ENCODE results near the gene OLIG1.

The OLIG1 gene

GRCh38 chr21:33069994-33070743 lies at the start of gene OLIG1:
Gene OLIG1 (plus strand): TSS chr21:33070141. CDS start chr21:33070247, 106 bp downstream.
- no peak for DNase-seq

GRCh38 chr21:33020558-33021100 lies 49.3 kb upstream of the OLIG1 start:
- DNase-seq: no peak

GRCh38 chr21:33021150-33021549 lies 48.8 kb upstream of the OLIG1 start:
- DNase-seq: no peak

- DNase-seq: no peak
Observed at GRCh38 chr21:33021667-33022066, 48.3 kb upstream of the OLIG1 start.

- DNase-seq: no peak
Observed at GRCh38 chr21:33022489-33022827, 47.5 kb upstream of the OLIG1 start.

GRCh38 chr21:33022828-33023573 lies 46.9 kb upstream of the OLIG1 start:
- no peak for DNase-seq

GRCh38 chr21:33023574-33024200 lies 46.3 kb upstream of the OLIG1 start:
- no peak for DNase-seq

GRCh38 chr21:33024201-33025103 lies 45.5 kb upstream of the OLIG1 start:
- no peak for DNase-seq

- no peak for DNase-seq
Observed at GRCh38 chr21:33025106-33025488, 44.8 kb upstream of the OLIG1 start.

GRCh38 chr21:33025489-33026442 lies 44.2 kb upstream of the OLIG1 start, which contains the start of gene OLIG2:
Gene OLIG2 (plus strand): TSS chr21:33025935. CDS start chr21:33026863, 928 bp downstream.
- DNase-seq: peak; percentile 47

- no peak for DNase-seq
Observed at GRCh38 chr21:33026443-33026858, 43.5 kb upstream of the OLIG1 start.

GRCh38 chr21:33026878-33027400 lies 43.0 kb upstream of the OLIG1 start:
- no peak for DNase-seq

- no peak for DNase-seq
Observed at GRCh38 chr21:33027401-33028286, 42.3 kb upstream of the OLIG1 start.

- DNase-seq: no peak
Observed at GRCh38 chr21:33028287-33028670, 41.7 kb upstream of the OLIG1 start.

- DNase-seq: no peak
Observed at GRCh38 chr21:33028773-33029384, 41.1 kb upstream of the OLIG1 start.

- no peak for DNase-seq
Observed at GRCh38 chr21:33029385-33029921, 40.5 kb upstream of the OLIG1 start.

- DNase-seq: no peak
Observed at GRCh38 chr21:33029975-33030461, 39.9 kb upstream of the OLIG1 start.

- no peak for DNase-seq
Observed at GRCh38 chr21:33030633-33031032, 39.3 kb upstream of the OLIG1 start.

All from fibroblast of skin of right quadriceps (primary cell).